ENCODE measurements around the gene SHLD1. TPM values are rescaled to one million over a fixed set of nuclear protein-coding genes. Genes with fewer than 3 reads are reported as not detected.

SHLD1 gene
- total and polyA plus RNA-seq, 12 donors: 3.2 to 8.5 (median 4.8) TPM

DNA sequence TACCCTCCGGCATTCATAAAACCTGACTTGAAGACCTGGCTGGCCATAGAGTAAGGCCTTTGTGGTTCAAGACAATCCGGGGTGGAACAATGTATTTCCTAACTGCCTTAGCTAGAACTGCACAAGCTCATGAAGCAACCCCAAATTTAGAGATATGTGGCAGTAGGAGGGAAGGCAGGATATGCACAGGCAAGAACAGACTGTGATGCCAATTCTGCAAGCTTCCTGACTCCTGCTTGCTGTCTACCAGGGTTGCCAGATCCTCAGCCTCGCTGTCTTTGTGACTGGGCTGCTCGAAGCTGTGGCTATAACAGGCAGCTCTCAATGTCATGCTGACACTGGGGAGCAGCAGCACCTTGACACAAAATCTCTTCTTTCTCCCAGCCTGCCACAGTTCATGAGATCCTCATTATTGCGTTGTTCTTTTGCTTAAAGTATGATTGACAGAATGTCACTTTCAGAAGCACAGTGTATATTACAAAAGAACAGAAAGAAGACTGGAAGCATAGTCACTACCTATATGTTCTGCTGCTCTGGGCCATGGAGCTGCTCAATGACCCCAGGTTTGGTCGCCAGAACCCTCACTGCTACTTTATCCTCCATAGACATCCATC is 18.3 kb upstream of the SHLD1 start:
- Histone ChIP-seq H3K4me3 (no peak overlapping the region), H3K36me3 (no peaks in the 10 kb centered on the region), H3K27ac (no peak overlapping the region), H3K4me1 (peaks cover 0 to 15% (median 6%) of the 10 kb centered on the region in 9 donors), H3K27me3 (no peaks in the 10 kb centered on the region), H3K9me3 (peaks cover 0 to 6% (median 0%) of the 10 kb centered on the region in 11 donors)
- TF ChIP-seq, protein P1, sequence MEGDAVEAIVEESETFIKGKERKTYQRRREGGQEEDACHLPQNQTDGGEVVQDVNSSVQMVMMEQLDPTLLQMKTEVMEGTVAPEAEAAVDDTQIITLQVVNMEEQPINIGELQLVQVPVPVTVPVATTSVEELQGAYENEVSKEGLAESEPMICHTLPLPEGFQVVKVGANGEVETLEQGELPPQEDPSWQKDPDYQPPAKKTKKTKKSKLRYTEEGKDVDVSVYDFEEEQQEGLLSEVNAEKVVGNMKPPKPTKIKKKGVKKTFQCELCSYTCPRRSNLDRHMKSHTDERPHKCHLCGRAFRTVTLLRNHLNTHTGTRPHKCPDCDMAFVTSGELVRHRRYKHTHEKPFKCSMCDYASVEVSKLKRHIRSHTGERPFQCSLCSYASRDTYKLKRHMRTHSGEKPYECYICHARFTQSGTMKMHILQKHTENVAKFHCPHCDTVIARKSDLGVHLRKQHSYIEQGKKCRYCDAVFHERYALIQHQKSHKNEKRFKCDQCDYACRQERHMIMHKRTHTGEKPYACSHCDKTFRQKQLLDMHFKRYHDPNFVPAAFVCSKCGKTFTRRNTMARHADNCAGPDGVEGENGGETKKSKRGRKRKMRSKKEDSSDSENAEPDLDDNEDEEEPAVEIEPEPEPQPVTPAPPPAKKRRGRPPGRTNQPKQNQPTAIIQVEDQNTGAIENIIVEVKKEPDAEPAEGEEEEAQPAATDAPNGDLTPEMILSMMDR (IDR thresholded peaks at IDR 0.05): no peak
- no peak for DNase-seq
- 63% methylated on average over 6 of the region's 6 CpGs for WGBS, 2 donors
- peak in 5 of 8 donors; percentile 52 to 85 (median 59) for ATAC-seq
- intact Hi-C loops (cut with DNase I): no loop called here

DNA sequence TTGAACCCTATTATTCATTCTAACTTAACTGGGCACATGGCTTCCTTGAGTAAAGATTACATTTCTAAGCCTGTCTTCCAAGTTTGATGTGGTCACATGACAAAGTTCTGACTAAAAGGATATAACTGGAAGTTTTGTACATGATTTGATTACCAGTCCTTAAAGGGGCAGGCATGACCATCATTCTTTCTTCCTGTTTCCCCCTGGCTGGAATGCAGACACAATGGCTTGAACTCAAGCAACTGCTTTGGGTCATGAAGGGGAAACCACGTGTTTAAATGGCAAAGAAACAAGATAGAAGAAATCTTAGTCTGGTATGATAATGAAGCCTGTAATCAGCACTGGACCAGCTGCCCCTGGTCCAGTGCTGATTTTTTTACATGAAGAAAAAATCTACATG is 15.6 kb upstream of the SHLD1 start:
- no peak for ATAC-seq
- WGBS, 2 donors: 43 to 55% methylated on average over 1 of the region's 1 CpG
- Histone ChIP-seq H3K36me3 (no peaks in the 10 kb centered on the region), H3K4me1 (peaks cover 0 to 28% (median 6%) of the 10 kb centered on the region in 9 donors), H3K9me3 (no peaks in the 10 kb centered on the region), H3K27me3 (no peaks in the 10 kb centered on the region), H3K27ac (no peak overlapping the region), H3K4me3 (no peak overlapping the region)
- intact Hi-C loops (cut with DNase I): no loop called here
- TF ChIP-seq, protein P1 (IDR thresholded peaks at IDR 0.05): no peak
- DNase-seq: no peak

DNA sequence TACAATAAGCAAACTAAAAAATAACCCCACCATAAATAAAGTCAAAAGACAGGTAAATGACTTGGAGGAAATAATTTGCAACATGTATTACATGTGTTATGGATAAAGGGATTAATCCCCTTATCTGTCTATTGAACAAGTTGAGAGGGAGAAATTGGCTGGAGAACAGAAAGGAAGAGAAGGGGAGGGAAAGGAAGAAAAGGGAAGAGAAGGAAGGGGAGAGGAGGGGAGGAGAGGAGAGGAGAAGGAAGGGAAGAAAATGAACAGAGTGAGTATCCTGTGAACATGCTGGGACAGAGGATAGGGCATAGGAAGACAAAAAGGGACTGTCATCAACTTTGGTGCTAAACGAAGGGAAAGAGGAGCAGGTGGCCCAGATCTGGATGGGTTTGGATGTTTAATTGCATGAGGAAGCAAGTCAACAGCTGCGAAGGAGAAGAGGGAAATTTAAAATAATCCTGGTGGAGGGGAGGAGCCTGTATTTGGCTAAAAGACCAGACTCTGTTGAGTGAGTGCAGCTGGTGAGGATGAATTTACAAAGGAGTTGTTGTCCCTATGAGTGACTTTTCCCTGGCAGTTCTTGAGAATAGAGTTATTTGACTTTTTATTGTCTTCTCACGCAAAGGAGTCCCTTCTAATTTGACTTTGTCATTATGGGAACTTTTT is 14.2 kb upstream of the SHLD1 start:
- intact Hi-C loops (cut with DNase I): no loop called here
- peak in 6 of 8 donors; percentile 47 to 78 (median 58) for ATAC-seq
- 59 to 61% methylated on average over 3 of the region's 3 CpGs for WGBS, 2 donors

DNA sequence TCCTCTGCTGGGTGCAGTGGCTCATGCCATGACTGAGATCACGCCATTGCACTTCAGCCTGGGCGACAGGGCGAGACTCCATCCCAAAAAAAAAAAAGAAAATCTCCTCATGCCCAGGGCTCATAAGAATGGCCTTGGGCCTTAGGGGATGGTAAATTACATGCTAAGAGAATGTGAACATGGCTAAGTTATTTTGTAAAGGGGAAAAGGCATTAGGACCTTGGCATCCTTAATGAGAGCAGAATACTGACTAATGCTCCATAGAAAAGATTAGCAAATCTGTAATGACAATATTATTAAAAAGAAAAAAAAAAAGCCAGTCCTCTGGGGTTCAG is 12.6 kb upstream of the SHLD1 start:
- TF ChIP-seq, protein P1 (IDR thresholded peaks at IDR 0.05): no peak
- H3K27ac ChIP-seq: peak overlapping the region in 1 of 10 donors; percentile 48
- H3K4me1 ChIP-seq: peaks cover 0 to 24% (median 0%) of the 10 kb centered on the region in 9 donors
- ATAC-seq (no peak), DNase-seq (no peak)
- WGBS, 2 donors: 70 to 84% methylated on average over 3 of the region's 3 CpGs
- H3K4me3 ChIP-seq: no peak overlapping the region
- no peaks in the 10 kb centered on the region for H3K9me3 ChIP-seq
- H3K36me3 ChIP-seq: no peaks in the 10 kb centered on the region
- no peaks in the 10 kb centered on the region for H3K27me3 ChIP-seq
- intact Hi-C loops (cut with DNase I): no loop called here

More for the DNA sequence above, 14.2 kb upstream of the SHLD1 start:
- Histone ChIP-seq H3K4me3 (no peak overlapping the region), H3K27ac (peak overlapping the region in 1 of 10 donors; percentile 45), H3K36me3 (no peaks in the 10 kb centered on the region), H3K4me1 (peaks cover 0 to 28% (median 6%) of the 10 kb centered on the region in 9 donors), H3K27me3 (no peaks in the 10 kb centered on the region), H3K9me3 (no peaks in the 10 kb centered on the region)
- TF ChIP-seq, protein P1 (IDR thresholded peaks at IDR 0.05): no peak
- DNase-seq: peak in 1 of 2 donors; percentile 16
